NCI-H69 (cell line): ENCODE results near the gene MAP2K3.

Experiments
- DNase-seq: peaks from one replicate; lab custom pipeline; 2025; lab: John Stamatoyannopoulos, UW

The MAP2K3 gene

DNA sequence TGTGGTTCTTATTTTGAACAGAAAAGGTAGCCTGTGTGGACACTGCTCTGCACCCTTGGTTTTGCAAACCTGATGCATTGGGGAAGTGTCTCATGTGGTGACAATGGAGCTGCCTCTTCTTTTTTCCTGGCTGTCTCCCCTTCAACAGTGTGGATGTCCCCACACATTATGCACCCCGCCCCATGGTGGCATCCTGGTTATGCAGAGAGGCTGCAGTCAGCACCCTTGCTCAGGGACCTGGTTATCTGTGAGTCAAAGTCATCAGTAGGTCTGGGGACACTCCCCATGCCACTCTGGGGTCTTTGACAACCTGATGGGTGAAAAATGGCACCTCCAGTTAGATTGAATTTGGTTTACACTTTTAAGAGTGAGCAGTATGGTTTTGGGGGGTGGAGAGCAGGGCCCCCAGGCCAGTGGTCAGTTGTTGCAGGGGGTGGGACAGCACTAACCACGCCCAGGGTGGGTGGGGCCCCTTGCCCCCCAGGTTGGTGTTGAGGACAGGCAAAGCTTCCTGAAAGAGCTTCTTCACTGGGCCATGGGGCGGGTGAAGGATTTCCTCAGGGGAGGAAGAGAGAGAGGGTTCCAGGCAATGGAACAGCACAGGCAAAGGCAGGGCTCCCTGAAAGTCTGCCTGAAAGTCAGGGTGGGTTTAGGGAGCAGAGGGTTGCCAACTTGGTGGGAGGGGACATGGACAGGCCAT is 67.0 kb downstream of the MAP2K3 start:
- DNase-seq = no peak

DNA sequence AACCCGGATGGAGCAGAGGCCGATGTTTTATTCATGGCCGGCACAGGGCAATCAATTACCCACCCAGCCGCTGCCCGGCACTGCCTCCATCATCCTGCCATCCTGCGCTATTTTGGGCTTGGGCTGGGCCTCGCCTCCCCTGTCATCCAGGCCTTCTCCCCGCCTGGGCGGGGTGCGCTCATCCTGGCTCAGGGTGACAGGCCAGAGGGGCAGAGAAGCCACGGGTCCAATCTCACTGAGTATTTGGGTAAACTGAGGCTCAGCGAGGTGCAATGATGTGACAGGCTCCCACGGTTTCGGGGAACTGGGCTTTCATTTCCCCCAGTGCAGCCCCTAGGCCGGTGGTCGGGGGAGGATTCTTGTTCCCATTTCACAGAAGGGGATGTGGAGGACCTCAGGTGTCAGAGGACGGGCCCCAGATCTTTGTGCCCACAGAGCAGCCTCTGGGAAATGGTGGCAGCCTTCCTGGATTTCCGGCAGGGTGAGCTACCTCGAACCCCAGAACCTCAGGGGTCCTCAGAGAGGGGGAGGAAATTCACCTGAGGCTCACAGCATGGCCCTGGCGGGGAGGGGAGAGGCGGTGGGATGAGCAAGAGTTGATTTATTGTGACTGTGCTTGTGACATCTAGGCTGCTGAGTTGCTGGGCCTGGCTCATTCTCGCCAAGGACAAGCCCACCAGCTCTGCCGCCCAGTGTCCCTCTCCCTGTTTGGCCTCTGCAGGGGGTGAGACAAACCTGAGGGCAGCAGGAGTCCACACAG is 67.9 kb downstream of the MAP2K3 start:
- no peak for DNase-seq

DNA sequence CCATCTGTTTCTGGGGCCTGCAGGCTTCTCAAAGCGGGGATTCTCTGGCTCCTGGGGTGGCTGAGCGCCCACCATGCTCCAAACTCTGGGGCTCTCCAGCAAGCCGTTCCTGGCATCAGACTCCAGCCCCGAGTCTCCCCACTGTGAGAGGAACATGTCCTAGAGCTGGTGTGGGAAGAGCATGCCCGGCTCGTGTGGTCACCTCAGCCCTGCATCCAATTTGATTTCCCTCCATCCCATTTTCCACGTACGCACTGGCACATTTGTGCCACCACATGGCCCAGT is 68.4 kb downstream of the MAP2K3 start:
- no peak for DNase-seq

DNA sequence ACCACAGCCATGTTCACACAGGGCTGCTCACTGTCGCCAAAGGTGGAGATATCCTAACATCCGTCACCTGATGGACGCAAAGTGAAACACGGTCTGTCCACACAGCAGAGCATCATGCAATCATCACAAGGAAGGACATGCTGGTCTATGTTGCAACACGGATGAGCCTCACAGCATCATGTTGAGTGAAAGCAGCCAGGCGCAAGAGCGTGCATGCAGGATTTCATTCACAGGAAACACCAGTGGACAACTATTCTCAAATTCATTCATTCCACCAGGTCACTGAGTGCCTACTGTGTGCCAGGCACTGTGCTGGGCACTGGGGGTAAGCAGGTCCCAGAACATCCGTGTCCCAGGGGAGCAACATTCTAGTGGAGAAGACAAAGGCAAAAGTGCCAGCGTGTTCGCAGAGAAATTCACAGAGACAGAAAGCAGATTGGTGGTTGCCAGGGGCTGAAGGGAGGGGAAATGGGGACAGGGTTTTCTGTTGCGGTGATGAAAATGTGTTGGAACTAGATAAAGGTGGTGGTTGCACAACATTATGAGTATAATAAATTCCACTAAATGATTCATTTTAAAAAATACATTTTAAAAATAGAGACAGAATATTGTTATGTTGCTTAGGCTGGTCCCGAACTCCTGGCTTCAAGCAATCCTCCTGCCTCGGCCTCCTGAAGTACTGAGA is 69.0 kb downstream of the MAP2K3 start:
- no peak for DNase-seq

DNA sequence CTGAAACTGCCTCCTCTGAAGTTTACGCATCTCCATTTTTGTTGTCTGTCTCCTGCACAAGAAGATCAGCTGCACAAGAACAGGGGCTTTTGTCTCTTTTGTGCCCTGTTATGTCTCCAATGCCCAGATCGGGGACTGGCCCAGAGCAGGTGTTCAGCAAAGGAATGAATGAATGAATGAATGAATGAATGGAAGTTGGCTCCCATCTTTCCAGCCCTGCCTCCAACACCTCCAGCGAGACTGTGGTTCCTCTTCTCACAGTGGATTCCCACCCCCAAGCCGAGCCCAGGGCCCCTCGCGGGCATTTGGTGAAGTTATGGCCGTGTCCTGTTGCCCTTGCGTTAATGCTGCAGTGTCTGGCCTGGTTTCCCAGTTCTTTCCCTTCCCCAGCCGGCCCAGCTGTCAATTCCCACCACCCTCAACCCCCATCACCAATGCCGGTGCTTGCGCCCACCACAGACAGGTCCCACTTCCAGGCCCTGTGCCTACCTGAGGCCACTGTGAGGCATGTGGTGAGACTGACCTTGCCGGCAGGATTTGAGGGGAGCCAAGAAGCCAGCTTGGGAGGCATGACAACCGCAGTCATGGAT is 70.4 kb downstream of the MAP2K3 start:
- DNase-seq = no peak

DNA sequence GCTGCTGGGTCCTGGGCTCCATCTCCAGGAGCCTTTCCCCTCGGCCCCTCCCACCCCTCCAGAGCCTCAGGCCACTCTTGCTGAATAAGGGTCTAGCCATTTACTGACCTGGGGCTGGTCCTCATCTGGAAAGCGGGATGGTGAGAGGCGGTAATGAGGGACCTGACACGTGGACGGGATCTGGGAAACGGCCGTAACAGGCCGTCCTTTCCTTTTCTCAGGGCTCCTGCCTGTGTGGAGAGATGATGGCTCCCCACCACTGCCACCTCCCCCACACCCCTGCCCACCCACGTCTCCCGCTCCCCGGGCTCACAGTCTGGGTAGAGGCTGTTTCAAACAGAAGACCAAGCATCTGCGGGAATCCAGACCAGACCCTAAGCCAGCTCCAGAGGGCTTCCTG is 71.1 kb downstream of the MAP2K3 start:
- no peak for DNase-seq

DNA sequence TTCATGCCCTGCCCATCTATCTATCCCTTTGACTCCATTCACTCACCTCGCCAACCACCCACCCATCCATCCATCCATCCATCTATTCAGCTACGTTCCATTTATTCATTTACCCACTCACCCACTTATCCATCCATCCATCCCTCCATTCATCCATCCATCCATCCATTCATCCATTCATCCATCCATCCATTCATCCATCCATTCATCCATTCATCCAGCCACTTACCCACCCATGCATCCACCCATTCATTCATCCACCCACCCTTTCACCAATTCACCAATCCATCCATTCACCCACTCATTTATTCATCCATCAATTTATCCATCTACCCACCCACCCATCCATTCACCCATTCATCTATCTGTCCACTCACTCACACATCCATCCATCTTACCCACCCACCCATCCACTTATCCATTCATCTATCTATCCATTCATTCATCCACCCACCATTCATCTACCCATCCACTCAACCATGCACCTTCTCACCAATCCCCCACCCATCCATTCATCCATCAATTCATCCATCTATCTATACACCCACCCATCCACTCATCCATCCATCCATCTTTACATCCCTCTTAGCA is 72.1 kb downstream of the MAP2K3 start:
- no peak for DNase-seq

DNA sequence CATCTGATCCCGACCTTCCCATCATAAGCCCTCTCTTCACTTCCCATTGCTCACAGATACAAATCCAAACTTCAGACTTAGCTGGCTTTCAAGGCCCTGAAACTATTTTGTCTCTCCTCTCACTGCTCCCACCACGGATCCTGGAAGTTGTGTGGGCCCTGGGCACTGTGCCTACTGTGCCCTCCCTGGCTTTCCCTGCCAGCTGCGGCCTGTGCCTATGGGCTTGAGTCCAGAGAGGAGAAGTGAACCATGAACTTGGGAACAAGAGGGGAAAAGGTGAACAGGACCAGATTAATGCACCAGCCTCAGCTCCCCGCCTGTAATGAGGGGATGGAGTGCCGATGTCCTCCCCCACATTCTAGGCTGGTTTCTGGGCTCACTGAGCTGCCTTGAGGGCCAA is 72.8 kb downstream of the MAP2K3 start:
- no peak for DNase-seq

DNA sequence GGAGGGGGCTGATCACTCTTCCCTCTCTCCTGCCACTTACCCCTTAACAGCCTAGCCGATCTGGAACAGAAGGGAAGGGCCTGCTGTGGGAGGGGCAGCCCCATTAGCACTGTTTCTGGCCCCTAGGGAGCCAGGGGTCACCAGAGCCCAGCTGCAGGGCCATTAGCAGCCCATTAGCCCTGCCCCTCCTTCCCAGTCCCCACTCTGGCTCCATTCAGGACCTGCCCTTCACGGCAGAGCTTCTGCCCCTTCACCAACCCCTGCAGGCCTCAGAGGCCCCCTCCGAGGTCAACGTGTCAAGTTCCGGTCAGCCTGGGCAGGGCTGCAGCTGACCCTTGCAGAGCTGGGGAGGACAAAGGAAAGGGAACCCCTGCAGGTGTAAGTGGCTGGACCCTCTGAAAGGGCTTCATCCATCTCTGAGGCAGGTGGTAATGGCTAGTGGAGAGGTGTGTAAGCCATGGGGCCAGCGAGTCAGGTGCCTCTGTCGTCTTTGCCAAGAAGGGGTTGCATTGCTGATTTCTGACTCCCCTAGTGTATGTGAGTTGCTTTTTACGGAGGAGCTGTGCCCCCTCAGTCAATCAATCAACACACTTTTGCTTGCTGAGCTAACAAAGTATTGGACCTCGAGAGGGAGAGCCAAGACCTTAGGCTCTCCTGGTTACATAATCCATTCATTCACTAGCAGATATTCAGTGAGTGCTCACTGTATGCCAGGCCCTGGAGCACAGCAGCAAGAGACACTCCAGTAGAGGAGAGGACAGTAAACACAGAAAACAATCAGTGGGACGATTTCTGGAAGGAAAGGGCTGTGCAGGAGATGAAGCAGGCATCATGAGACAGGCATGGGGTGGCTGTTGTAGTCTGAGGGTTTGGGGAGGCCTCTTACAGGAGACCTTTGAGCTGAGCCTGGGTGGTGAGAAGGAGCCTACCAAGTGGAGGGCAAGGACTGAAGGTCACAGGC is 73.5 kb downstream of the MAP2K3 start:
- DNase-seq = peak; percentile 4

DNA sequence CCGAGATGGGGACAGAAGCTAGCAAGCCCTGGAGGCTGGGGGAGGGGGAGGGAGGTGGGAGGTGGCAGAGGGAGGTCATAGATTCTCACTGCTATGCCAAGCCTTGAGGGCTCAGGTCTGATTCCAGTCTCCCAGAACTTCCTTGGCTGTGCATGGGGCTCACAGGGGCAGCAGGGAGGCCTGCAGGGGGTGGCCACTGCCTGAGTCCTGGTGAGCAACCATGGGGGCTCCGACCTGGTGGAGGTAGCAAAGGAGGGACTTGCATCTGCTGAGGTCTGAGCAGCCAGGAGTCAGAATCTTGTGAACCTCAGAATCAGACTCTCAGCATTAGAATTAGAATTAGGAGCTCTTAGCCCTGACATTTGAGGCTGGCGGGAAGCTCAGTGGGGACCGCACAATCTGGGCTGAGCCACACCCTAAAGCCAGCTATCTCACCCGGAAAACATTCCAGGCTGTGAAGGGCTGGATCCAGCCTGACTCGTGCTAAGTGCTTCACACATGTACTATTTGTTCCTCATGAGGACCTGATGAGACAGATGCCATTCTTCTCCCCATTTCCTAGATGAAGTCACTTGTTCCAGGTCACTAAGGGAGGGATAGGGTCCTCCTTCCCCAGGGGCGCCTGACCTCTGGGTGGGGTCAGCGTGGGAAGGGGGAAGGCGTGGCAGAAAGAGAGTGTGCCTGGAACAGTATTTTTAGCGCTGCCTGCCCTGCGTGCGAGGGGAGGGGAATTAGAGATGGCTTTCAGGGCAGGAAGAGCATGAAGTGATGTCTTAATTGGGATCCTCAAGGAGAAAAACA is 74.4 kb downstream of the MAP2K3 start:
- DNase-seq = no peak

DNA sequence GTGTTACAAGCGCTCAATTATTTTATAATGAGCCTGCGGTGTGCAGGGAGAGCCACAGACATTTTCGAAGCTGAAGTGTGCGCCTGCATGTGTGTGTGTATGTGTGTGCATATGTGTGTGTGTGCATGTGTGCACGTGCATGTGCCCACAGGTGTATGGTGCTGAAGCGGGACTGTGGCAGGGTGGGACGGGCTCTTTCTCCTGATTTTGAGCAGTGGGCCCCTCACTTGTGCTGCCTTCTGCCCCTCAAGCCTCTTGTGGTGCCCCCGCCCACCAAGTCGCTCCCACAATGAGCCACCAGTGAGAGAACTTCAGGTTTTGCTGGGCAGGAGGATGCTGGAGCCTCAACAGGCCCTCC is 75.0 kb downstream of the MAP2K3 start:
- DNase-seq = no peak

DNA sequence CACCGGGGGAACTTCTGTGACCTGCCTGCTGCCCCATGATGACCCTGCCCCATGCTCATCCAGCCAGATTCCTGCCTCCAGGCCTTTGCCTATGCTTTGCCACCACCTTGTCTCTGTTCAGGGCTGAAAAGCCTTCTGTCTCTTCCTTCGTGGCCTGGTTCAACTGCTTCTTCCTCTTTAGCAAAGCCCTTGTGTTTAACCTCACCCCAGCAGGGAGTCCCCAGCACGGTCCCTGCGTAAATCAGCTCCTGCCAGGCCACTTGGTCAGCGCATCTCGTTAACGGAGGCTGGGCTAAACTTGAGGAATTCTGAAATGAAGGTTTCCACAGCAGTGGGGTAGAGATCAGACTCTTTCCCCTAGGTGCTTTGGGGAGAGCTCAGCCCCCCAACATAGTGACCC is 75.5 kb downstream of the MAP2K3 start:
- no peak for DNase-seq

DNA sequence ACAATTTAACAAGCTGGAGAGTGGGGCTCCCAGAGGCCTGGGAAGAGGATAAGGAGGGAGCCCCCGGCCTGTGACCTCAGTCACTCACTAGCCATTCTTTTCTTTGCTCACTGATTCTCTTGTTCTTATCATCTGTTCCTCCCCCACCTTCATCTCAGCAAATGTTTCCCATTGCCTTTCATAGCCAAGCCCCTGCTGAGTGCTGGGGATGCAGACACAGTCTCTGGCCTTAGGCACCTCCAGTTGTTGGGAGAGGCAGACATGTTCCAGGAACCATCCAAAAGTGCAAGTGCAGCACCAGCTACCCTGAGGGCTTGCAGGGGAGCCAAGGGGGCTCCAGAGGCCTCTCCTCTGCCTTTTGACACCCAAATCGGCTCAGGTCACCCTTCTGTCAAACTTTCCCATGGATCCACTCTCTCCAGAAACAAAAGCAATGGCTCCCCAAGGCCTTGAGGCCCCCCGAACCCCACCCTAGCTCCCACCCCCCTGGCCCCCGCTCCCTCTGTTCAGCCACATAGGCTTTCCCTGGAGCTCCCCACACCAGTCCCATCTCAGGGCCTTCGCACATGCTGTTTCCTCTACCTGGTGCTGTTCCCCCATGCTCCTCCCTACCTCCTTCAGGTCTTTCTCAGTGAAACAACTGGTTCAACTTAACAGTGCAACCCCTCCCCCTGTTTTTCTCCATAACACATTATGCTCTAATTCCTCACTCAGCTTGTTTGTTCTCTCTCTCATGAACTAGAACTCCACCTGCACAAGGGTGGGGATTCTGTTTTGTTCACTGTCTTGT is 76.7 kb downstream of the MAP2K3 start:
- no peak for DNase-seq

DNA sequence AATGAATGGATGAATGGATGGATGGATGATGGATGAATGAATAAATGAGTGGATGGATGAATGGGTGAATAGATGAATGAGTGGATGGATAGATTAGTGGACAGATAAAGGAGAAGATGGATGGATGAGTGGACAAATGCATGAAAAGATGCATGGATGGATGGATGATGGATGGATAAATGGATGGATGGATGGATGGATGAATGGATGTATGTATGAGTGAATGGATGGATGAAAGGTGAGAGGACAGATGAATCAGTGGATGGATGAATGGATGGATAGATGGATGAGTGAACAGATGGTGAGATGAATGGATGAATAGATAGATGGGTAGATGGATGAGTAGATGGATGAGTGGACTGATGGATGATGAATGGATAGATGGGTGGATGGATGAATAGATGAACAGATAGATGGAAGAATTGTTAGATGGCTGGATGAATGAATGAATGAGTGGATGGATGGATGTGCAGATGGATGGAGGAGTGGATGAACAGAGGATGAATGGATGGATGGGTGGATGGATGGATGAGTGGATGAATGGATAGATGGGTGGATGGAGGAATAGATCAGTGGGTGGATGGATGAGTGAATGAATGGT is 77.9 kb downstream of the MAP2K3 start:
- no peak for DNase-seq

DNA sequence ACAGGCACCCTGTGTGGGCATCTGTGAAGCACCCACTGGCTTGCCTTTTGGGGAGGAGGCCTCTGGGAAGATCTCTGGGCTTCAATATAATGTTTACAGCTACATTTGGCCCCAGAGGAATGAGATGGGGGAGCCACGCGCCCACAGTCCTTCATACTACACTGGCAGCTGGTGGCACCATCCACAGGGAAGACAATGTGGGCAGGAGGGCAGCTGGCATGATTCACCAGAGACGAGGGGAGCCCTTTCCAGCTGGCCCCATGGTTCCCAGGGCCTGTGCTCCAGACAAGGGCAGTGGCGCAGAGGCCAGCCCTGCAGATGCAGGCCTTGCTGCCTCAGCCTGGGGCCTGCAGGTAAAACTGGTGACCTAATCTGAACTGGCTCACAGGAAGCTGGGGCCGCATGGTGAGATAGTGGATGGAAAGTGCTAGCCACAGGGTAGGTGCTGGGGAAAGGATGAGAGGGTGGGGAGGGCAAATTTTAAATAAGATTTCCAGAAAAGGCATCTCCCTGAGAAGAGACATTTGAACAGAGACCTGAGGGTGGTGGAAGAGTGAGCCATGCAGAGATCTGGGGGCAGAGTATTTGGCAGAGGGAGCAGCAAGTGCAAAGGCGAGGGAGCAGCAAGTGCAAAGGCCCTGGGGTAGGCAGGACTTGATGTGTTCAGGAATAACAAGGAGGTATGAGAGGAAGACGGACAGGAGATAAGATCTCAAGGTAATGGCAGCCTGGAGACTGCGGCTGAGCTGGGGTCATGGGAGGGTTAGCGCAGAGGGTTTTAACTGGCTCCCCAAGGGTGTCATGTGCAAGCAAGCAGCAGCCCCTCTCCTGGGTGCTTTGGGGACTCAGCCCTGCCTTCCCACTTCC is 79.5 kb downstream of the MAP2K3 start:
- DNase-seq = no peak
